IMR-90 (cell line): ENCODE data around the gene PKDCC. TPM values are rescaled to one million over a fixed set of nuclear protein-coding genes. Genes with fewer than 3 reads are reported as not detected.

ENCODE experiments used
- ATAC-seq: fragments of 200-7000 bp; cut with Tn5 transposase; 2 replicates; pipeline ENCODE4 v1.9.1; 2020; ENCODE audit warnings: low read depth, mild to moderate bottlenecking, moderate library complexity
- BruUV-seq: library from RNA; stranded (reverse); fragments of 400-500 nt; replicated peaks from 2 replicates; lab custom pipeline; 2021; lab: Mats Ljungman, UMichigan
- CTCF ChIA-PET: fragments of 300-600 bp; formaldehyde crosslinking; extraction: SDS; loops from one replicate; lab custom pipeline; 2021; ENCODE audit warnings: antibody characterized with exemption; lab: Yijun Ruan, JAX
- POLR2A ChIA-PET: fragments of 300-600 bp; sonication (Branson Sonifier 250); formaldehyde crosslinking; loops from one replicate; lab custom pipeline; 2022; ENCODE audit warnings: antibody characterized with exemption; ENCODE audit not compliant: unreplicated experiment; lab: Charles Lee
- DNase-seq: peaks from one replicate; pipeline ENCODE4 v3.0.0; 2013
- H2AFZ ChIP-seq: replicated peaks from 2 replicates; pipeline ENCODE3; 2013; ENCODE audit warnings: low read length, mild to moderate bottlenecking; ENCODE audit not compliant: poor library complexity
- H2AK5ac ChIP-seq: 2 replicates; pipeline ENCODE4 v1.6.1; 2013; ENCODE audit warnings: low read depth, low read length, inconsistent platforms
- H2AK9ac ChIP-seq: replicated peaks from 2 replicates; pipeline ENCODE3; 2013; ENCODE audit warnings: mild to moderate bottlenecking, low read depth, low read length, moderate library complexity; ENCODE audit not compliant: poor library complexity
- H2BK120ac ChIP-seq: 2 replicates; pipeline ENCODE4 v1.6.1; 2013; ENCODE audit warnings: low read depth, low read length, inconsistent platforms
- H2BK15ac ChIP-seq: 3 replicates; pipeline ENCODE4 v1.6.1; 2013; ENCODE audit warnings: low read depth, low read length, inconsistent platforms
- H2BK20ac ChIP-seq: 2 replicates; pipeline ENCODE4 v1.6.1; 2013; ENCODE audit warnings: low read depth, mild to moderate bottlenecking, inconsistent platforms, low read length, moderate library complexity
- H2BK5ac ChIP-seq: 2 replicates; pipeline ENCODE4 v1.6.1; 2013; ENCODE audit warnings: mild to moderate bottlenecking, low read depth, low read length, inconsistent platforms; ENCODE audit not compliant: poor library complexity, severe bottlenecking
- H3K14ac ChIP-seq: replicated peaks from 2 replicates; pipeline ENCODE4 v1.6.1; 2013; ENCODE audit warnings: low read depth, low read length, inconsistent platforms
- H3K18ac ChIP-seq: 2 replicates; pipeline ENCODE4 v1.6.1; 2013; ENCODE audit warnings: low read depth, low read length, control low read depth
- H3K23ac ChIP-seq: 2 replicates; pipeline ENCODE4 v1.6.1; 2013; ENCODE audit warnings: low read depth, low read length, inconsistent platforms
- H3K27ac ChIP-seq: 2 replicates; pipeline ENCODE4 v1.5.1; 2013; ENCODE audit warnings: mild to moderate bottlenecking, control low read depth, low read length; ENCODE audit not compliant: insufficient read depth
- H3K27me3 ChIP-seq: 2 replicates; pipeline ENCODE4 v1.6.1; 2013; ENCODE audit warnings: low read length; ENCODE audit not compliant: control insufficient read depth, insufficient read depth
- H3K36me3 ChIP-seq: 2 replicates; pipeline ENCODE4 v1.6.1; 2013; ENCODE audit warnings: low read length, mixed read lengths; ENCODE audit not compliant: control insufficient read depth, insufficient read depth
- H3K4ac ChIP-seq: 2 replicates; pipeline ENCODE4 v1.6.1; 2013; ENCODE audit warnings: low read depth, low read length, inconsistent platforms
- H3K4me1 ChIP-seq: 2 replicates; pipeline ENCODE4 v1.6.1; 2013; ENCODE audit warnings: low read length, mixed read lengths; ENCODE audit not compliant: control insufficient read depth, insufficient read depth
- H3K4me2 ChIP-seq: 2 replicates; pipeline ENCODE4 v1.6.1; 2013; ENCODE audit warnings: low read depth, mild to moderate bottlenecking, control low read depth, low read length, moderate library complexity
- H3K4me3 ChIP-seq: 2 replicates; pipeline ENCODE4 v1.5.1; 2013; ENCODE audit warnings: low read depth, mild to moderate bottlenecking, control low read depth, low read length, moderate library complexity; ENCODE audit not compliant: insufficient read depth
- H3K56ac ChIP-seq: 2 replicates; pipeline ENCODE4 v1.6.1; 2013; ENCODE audit warnings: low read length, inconsistent platforms; ENCODE audit not compliant: insufficient read depth; ENCODE audit errors: extremely low read depth
- H3K79me1 ChIP-seq, 2 experiments: 2 replicates each; pipeline ENCODE4 v1.6.1; 2013; ENCODE audit warnings: low read length in 2 of 2, inconsistent platforms in 1 of 2, low read depth in 1 of 2
- H3K9ac ChIP-seq: 2 replicates; pipeline ENCODE4 v1.6.1; 2013; ENCODE audit warnings: low read depth, low read length, control low read depth
- H3K9me1 ChIP-seq: 2 replicates; pipeline ENCODE4 v1.6.1; 2013; ENCODE audit warnings: low read length, inconsistent platforms; ENCODE audit not compliant: insufficient read depth
- H3K9me3 ChIP-seq: 2 replicates; pipeline ENCODE4 v1.6.1; 2013; ENCODE audit warnings: low read length; ENCODE audit not compliant: control insufficient read depth, insufficient read depth
- H4K20me1 ChIP-seq: 2 replicates; pipeline ENCODE4 v1.6.1; 2013; ENCODE audit warnings: low read length, inconsistent platforms; ENCODE audit not compliant: insufficient read depth
- H4K5ac ChIP-seq: 2 replicates; pipeline ENCODE4 v1.6.1; 2013; ENCODE audit warnings: mild to moderate bottlenecking, low read depth, low read length, control low read depth
- H4K8ac ChIP-seq, 2 experiments: 2 replicates each; pipeline ENCODE4 v1.6.1; 2013; ENCODE audit warnings: low read depth in 2 of 2, low read length in 2 of 2, control low read depth in 1 of 2, inconsistent platforms in 1 of 2
- H4K91ac ChIP-seq: 2 replicates; pipeline ENCODE4 v1.6.1; 2013; ENCODE audit warnings: low read depth, low read length, inconsistent platforms; ENCODE audit not compliant: insufficient read depth
- MXI1 ChIP-seq: IDR thresholded peaks from 2 replicates; pipeline ENCODE4 v1.6.1; 2012; ENCODE audit warnings: low read depth, mild to moderate bottlenecking, low read length, moderate library complexity, borderline replicate concordance
- NFE2L2 ChIP-seq: fragments of 150-350 bp; IDR thresholded peaks from 2 replicates; pipeline ENCODE4 v1.6.1; 2016; ENCODE audit warnings: low read depth, mild to moderate bottlenecking, low read length
- WGBS, 2 experiments: methylation state at CpG; one replicate each; pipeline versions ENCODE4 v1.1.5 to v1.1.7; 2013; ENCODE audit warnings: missing lambda C conversion rate in 2 of 2; ENCODE audit not compliant: insufficient read length in 1 of 2; ENCODE audit errors: extremely low coverage in 2 of 2; 5-methylcytosine and 5-hydroxymethylcytosine counted together
- dilution Hi-C: fragments of 300-500 bp; cut with HindIII; formaldehyde crosslinking; loops from one replicate; pipeline ENCODE4 v1.14.3; 2018; ENCODE audit warnings: low sequenced_read_pairs; ENCODE audit not compliant: unreplicated experiment
- in situ Hi-C: fragments of 300-500 bp; cut with MboI; formaldehyde crosslinking; loops from 3 replicates; pipeline ENCODE4 v1.14.3; 2019; ENCODE audit warnings: low sequenced_read_pairs, inconsistent platforms, mixed read lengths
- intact Hi-C: fragments of 100-400 bp; cut with micrococcal nuclease; formaldehyde crosslinking; loops from 2 replicates; pipeline ENCODE4 v1.10.0; 2022
- polyA plus RNA-seq, 3 experiments: library from polyadenylated mRNA; depleted of rRNA; stranded (reverse); fragments of >200 nt; gene quantifications; 2 replicates each; pipeline ENCODE4 v1.2.3, GENCODE V29; 2012; ENCODE audit warnings: low replicate concordance in 1 of 3
- total RNA-seq: library from RNA; depleted of rRNA; stranded (reverse); fragments of >200 nt; gene quantifications from 2 replicates; pipeline ENCODE4 v1.2.3, GENCODE V29; 2012

The PKDCC gene
- total and polyA plus RNA-seq, 2 of the 4 experiments (the other 2 are of a cell fraction) = 55.6 to 95.7 TPM

DNA sequence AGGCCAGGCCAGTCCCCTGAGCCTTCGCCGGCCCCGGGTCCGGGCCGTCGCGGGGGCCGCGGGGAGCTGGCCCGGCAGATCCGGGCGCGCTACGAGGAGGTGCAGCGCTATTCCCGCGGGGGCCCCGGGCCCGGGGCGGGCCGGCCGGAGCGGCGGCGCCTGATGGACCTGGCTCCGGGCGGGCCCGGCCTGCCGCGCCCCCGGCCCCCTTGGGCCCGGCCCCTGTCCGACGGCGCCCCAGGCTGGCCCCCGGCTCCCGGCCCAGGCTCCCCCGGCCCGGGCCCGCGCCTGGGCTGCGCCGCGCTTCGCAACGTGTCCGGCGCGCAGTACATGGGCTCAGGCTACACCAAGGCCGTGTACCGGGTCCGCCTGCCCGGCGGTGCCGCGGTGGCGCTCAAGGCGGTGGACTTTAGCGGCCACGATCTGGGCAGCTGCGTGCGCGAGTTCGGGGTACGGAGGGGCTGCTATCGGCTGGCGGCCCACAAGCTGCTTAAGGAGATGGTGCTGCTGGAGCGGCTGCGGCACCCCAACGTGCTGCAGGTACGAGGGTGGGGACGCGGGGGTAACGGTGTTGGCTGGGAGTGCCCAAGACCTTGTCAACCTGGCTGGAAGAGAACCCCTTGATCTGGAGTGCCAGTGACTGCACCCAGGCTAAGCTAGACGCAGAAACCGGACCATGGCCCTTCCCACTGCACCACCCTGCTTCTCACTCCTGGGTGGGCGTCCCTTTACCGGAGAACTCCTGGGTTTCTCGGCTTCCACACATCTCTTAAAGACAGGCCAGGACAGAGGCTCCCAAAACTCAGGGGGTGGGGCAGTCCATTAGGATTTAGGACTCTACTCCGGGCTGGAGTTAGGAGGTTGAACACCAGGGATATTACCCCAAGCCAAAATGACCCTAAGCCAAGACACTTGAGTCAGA, 739 bp downstream of the PKDCC start:
- Histone ChIP-seq H3K23ac (peak overlapping the region; percentile 98), H3K27ac (peak overlapping the region; percentile 84), H3K56ac (peak overlapping the region; percentile 90), H3K36me3 (peaks cover 29% of the 10 kb centered on the region; the same call in 1 of the 2 replicates), H3K9ac (peak overlapping the region; percentile 96), H2AFZ (peak overlapping the region; percentile 89), H4K20me1 (peaks cover 39% of the 10 kb centered on the region), H3K4me3 (peak overlapping the region; percentile 94), H4K91ac (peak overlapping the region; percentile 94), H3K79me1 (peaks cover 18 to 51% of the 10 kb centered on the region in 2 experiments), H2BK20ac (peak overlapping the region; percentile 50), H3K9me3 (no peaks in the 10 kb centered on the region), H3K4me2 (peak overlapping the region; percentile 93), H4K5ac (peak overlapping the region; percentile 80), H2BK15ac (peak overlapping the region; percentile 80; the same call in 1 of the 3 replicates), H2BK120ac (peak overlapping the region; percentile 86), H3K9me1 (peaks cover 15% of the 10 kb centered on the region), H3K27me3 (no peaks in the 10 kb centered on the region), H3K18ac (peak overlapping the region; percentile 79), H2BK5ac (peak overlapping the region; percentile 83), H2AK9ac (peak overlapping the region; percentile 92), H2AK5ac (peak overlapping the region; percentile 96), H4K8ac (peak overlapping the region; percentile 78 to 84; a peak in 3 of 4 replicates), H3K14ac (peak overlapping the region; percentile 97), H3K4me1 (peaks cover 32% of the 10 kb centered on the region), H3K4ac (peak overlapping the region; percentile 94)
- ATAC-seq (peak; percentile 2), DNase-seq (peak; percentile 45)
- WGBS, 2 experiments = 0% methylated on average over 35 of the region's 80 CpGs; no CpG with 5 or more reads in 1 of the 2 experiments
- intact Hi-C loops (no loop called here), in situ Hi-C loops (no loop called here), dilution Hi-C loops (no loop called here)
- CTCF ChIA-PET = interaction anchor here (0.7 to 1.2 kb wide), 2 partner anchors 179 to 195 kb away, joined by 3 to 5 read pairs (median 3); no protein-coding TSS in a partner anchor
- POLR2A ChIA-PET = no interaction called here
- TF ChIP-seq NFE2L2 = no peak
- peak; percentile 47; the same call in 1 of the 2 replicates for TF ChIP-seq MXI1
- no TSS peak for BruUV-seq
